GM19328 (cell line): ENCODE data around the gene PSMB11.

Experiments used
- ATAC-seq: cut with Tn5 transposase; IDR thresholded peaks from one replicate; pipeline ENCODE4 v1.9.1; 2021; ENCODE audit warnings: mild to moderate bottlenecking, moderate library complexity; ENCODE audit not compliant: unreplicated experiment

PSMB11 gene

DNA sequence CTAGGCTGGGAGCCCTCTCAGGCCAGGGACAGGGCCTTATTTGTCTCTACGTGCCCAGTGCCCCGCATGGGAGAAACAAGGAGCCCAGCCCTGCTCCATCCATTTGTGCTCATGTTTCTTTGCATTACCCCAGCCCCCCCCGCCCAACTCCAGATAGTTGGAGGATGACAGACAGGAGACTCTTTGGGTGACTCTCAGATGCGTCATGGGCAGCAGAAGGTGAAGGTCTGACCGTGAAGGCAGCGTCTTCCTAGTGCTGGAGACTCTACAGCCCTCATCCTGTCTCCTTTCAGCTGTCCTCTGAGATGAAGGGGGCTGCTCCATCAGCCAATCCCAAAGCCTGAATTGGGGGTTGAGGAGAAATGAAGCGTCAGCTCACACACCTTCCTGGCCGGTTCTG, 283 bp upstream of the PSMB11 start:
- no peak for ATAC-seq

- ATAC-seq, result no peak
These were observed 1.1 kb downstream of the PSMB11 start for GRCh38 chr14:23043145-23043544.

DNA sequence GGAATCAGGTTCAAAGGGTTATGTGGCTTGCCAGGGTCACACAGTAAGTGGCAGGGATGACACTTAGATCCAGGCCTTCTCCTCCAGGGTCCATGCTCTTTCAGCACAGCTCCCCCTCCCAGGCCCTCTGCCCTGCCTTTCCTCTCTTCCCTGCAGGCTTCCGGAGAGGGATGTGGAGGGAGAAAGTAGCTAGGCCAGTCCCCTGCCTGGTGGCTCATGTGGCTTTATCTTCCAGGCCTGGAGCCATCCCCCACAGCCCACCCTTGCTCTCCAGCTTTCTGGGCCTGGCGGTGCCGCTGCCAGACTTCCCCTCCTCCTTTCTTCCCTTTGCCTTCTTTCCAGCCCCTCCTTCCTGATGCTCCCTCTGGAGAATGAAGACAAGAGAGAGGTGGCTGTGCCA, 1.7 kb downstream of the PSMB11 start:
- no peak for ATAC-seq

DNA sequence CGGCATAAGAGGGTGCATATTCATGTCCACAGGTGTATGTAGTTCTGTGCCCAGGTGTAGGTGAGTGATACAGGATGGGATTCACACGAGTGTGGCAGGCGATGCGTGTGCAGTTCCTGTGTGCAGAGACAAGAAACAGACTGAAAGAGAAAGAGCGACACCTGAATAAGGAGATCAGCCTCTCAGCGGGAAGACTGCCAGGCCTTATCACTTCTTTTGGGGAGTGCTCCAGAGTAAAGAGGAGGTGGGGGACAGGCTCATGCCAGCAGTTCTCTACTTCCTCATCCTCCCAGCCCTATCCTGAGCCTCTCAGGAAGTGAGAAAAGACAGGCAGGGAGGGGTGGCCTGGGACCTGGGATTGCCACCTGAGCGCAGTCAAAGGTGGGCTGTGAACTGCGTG, 2.8 kb downstream of the PSMB11 start:
- no peak for ATAC-seq

DNA sequence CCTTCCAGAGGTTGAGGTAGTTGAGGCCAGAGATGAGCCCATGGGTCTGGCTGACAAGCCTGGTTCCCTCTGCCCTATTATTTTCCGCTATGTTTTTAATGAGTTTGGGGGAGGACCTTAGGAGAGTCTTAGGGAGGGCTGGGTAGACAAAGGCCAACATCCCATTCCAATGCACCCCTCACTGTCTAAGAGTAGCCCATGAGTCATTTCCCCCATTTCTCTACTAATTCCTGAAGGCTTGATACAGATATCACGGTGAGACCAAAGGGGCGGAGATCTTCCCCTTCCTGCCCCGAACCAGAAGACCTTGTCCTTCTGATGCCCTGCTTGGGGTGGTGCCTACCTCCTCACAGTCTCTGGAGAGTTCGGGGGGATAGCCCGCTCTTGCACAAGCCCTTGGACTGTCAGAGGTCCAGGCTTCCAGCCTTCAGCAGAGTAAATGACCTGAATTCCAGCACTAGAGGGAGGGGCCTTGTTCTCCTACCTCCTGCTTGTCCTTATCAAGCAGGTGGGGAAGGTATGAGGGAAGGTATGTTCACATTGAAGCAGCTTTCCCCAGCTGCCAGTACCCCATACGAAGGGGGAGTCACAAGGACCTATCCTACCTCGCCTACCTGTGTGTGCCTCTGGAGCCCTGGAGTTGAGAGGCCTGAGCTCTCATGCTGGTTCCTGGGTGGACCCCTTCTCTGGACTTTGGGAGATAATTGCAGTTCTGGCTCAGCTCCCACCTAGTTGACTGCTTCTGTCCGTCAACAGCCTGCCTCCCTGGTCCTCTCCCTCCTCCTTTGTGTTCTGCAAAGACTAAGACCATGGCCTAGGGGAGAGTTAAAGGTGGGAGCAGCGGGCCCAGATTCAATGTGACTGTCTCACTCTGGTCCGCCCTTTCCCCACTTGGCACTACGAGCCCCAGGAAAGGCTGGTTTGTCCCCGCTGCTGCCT, 3.7 kb downstream of the PSMB11 start:
- no peak for ATAC-seq

GRCh38 chr14:23047034-23047634, 5.1 kb downstream of the PSMB11 start:
- ATAC-seq, result no peak

GRCh38 chr14:23047751-23048693, 6.0 kb downstream of the PSMB11 start:
- ATAC-seq, result no peak

- ATAC-seq, result no peak
These were observed 7.0 kb downstream of the PSMB11 start for GRCh38 chr14:23049011-23049410.

DNA sequence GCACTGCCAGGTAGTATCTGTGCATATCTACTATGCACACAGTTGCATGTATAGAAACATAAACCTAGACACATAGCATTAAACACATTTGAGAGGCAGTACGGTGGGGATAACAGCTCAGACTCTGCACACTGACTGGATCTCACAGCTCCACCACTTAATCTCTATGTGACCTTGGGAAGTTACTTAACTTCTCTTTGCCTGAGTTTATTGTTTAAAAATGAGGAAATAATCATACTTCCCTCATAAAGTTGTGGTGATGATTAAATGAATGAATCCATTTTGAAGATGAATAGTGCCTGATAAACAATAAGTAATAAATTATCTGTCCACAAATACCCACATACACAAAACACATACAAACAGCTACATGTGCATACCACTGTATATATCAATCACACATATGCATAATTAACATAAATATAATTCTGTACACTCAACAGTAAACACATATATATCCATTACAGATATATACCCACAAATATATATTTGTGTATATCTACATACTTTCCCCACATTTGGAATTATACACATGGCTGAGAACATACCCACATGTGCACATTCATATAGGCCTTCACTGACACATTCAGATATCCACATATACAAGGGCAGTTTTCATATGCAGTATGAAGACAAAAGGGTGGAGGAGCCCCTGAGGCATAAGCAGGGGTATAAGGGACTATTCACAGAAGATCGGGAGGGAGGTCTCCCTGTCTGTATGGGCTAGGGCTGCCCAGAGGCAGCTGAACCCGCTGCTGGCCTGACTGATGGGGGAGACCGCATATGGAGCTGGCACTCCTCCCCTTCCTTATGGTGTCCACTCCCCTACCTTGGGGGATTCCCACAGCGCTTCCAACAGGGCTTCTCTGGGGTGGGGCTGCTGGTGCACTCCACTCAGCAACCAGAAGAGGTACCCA, 9.4 kb downstream of the PSMB11 start:
- no peak for ATAC-seq

DNA sequence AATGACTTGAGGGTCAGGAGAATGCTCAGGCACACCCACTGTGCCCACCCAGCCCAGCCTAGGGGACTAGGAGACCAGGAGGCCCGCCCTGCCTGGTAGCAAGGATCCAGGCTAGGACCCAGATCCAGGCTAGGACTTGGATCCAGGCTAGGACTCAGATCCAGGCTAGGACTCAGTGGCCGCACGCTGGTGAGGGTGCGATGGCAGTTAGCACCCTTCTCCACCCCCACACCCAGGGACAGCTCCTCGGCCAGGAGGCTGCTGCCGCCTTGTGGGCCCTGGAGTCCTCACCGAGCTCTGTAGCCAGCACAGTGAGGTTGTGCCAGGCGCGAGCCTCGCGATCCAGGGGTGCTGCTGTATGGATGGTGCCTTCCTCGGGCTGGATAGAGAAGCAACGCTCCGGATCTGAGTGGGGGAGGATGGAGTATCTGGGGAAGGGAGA, 10.2 kb downstream of the PSMB11 start:
- no peak for ATAC-seq

- no peak for ATAC-seq
These were observed 10.7 kb downstream of the PSMB11 start for GRCh38 chr14:23052671-23053070.

DNA sequence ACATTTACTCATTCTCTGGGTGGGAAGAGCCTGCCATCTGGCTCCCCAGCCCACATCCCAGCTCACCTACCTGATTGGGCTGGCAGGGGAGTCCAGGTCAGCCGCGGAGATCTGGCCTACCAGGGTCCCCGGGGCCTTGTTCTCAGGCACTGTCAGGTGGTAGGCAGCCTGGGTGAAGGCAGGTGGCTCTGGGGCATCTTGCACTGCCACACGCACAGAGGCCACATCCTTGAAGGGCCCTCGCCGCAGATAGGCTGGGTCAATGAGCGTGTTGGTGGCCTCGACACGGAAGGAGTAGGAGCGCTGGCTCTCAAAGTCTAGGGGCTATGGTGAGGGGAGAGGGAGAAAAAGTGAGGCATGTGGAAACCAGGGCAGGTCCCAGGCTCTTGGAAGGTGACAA, 11.4 kb downstream of the PSMB11 start:
- ATAC-seq, result no peak

DNA sequence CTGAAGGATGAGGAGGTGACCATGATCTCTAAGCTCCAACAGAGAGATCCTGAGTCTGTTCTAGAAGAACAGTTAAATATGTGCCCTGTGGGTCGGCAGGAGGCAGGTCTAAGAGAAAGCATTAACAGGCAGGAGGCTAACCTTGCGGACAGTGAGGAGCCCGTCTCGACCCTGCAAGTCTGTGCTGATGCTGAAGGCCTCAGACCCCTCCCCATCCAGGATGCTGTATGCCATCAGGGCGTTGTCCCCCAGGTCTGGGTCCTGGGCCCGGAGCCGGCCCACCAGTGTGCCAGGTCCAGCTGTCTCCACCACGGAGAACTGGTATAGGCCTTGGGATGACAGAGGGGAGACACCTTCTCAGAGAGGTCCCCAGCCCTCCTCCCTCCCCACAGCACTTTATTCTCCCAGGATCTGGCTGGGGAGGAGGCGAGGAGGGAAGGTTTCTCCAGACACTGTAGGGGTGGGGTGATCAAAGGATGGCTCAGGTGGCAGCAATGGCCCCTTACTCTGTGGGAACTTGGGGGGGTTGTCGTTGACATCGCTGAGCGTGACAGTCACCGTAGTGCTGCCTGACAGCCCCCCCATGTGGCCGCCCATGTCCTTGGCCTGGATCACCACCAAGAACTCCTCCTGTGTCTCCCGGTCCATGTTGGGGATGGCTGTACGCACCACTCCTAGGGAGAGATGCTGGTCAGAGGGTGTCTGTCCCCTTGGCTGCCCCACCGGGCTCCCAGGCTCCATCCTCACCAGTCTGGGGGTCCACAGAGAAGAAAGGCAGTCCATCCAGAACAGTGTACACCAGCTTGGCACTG, 12.2 kb downstream of the PSMB11 start:
- ATAC-seq, result no peak

DNA sequence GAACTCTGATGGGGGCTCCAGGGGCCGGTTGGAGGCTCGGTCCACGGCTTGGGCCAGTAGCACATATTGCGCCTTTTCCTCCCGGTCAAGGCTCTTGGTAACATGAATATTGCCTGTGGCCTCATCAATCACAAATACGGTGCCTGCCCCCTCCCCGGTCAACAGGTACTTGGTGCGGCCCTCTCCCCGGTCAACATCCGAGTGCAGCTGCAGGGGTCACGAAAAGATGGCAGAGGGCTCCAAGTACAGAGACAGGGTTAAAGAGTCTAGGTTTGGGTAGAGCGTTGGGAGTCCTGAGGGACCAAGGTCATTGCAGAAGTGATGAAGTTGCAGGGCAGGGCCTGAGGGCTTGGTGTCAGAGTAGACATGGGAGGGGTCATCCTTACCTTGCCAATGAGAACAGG, 13.1 kb downstream of the PSMB11 start:
- no peak for ATAC-seq

- no peak for ATAC-seq
These were observed 13.7 kb downstream of the PSMB11 start for GRCh38 chr14:23055621-23056144.

DNA sequence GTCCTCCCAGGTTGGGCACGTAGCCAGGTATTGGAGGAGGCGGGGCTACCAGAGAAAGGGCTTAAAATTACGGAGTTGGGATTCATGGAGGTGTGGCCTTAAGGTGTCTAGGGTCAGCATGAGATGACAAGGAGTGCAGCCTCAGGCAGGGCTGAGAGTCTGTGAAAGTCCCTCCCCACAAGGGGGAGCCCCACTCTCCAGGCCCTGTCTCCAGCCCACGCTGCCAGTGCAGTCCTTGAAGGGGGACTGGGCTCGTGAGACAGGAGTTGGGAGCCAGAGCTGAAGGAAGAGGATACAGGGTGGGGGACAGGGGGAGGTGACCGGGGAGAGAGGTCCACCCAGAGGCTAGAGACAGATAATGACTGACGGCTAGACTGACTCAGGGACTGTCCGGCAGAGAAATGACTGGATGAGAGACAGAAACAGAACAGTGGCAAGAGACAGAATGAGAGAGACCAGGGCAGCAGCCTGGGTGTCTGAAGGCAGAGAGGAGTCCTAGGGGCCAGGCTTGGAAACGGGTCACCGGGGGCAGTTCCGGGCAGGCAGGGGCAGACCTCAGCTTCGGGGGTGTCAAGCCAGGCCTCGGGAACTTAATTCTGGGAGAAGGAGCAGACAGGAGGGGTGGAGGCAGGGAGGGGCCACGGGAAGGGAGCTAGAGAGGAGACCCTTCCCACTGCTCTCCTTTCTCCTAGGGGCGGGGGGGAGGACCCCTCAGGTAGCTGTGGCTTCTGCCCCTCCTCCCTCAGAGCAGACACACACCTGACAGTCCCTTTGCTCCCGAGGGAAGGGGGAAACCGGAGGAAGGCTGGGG, 14.3 kb downstream of the PSMB11 start:
- peak; percentile 36 for ATAC-seq

DNA sequence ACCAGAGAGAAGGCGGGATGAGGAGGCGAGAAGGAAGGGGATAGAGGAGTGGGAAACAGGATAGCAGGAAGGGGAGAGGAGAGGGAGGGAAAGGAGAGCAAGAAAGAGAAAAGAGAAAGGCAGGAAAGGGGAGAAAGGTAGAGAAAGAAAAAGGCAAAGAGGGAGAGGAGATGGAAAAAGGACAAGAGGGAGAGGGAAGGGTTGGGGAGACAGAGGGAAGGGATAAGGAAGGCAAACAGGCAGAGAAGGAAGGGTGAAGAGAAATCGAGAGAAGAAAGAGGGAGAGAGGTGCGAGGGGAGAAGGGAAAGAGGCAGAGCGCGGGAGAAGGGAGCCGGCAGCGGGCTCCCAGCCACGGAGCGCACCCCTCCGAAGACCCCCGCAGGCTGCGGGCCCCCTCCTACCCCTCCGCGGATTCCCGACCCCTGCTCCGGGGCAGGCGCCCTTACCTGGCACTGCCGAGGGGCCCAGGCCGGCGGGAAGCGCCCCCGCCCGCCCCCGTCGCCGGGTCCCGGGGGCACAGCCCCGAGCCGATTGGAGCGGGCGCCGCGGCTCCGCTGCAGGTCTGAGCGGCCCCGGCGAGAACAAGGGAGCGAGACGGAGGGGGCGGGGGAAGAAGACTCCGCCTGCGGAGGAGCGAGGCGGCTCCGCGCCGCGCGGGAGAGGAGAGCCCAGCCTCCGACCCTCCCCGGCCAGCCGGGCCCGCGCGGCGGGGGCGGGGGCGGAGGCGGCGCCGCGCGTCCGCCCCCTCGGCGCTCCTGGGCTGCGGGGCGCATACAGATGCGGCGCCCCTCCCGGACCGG, 15.1 kb downstream of the PSMB11 start, which contains the start of gene CDH24:
Gene CDH24 (minus strand): TSS at position 565 of the 801 bp plus-strand sequence. CDS start 1,787 bp downstream, outside the sequence.
- peak; percentile 37 for ATAC-seq
